RKO (cell line): ENCODE results near the gene S100A3.

Experiments used
- DNase-seq: peaks from one replicate; pipeline ENCODE4 v3.0.0-alpha.2; 2016; ENCODE audit warnings: low spot score

S100A3 gene

GRCh38 chr1:153547560-153548551 is 1.2 kb downstream of the S100A3 start:
- no peak for DNase-seq

- DNase-seq, result no peak
Measured at GRCh38 chr1:153546796-153547559, 2.1 kb downstream of the S100A3 start.

DNA sequence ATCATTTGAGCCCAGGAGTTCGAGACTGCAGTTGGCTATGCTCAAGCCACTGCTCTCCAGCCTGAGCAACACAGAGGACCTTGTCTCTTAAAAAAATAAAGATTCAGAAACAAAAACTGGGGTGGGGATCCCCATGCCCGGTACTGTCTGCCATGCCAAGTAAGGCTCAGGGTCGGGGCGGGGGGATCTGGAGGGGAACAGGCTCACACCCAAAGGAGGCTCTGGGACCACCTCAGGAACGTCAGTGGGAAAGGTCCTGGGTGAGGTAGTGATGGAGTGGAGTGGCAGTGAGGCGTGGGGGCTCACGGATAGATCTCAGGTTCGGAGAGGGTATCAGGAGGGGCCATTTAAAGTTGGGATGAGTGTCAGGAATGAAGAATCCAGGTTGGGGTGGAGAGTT is 2.7 kb downstream of the S100A3 start:
- no peak for DNase-seq

DNA sequence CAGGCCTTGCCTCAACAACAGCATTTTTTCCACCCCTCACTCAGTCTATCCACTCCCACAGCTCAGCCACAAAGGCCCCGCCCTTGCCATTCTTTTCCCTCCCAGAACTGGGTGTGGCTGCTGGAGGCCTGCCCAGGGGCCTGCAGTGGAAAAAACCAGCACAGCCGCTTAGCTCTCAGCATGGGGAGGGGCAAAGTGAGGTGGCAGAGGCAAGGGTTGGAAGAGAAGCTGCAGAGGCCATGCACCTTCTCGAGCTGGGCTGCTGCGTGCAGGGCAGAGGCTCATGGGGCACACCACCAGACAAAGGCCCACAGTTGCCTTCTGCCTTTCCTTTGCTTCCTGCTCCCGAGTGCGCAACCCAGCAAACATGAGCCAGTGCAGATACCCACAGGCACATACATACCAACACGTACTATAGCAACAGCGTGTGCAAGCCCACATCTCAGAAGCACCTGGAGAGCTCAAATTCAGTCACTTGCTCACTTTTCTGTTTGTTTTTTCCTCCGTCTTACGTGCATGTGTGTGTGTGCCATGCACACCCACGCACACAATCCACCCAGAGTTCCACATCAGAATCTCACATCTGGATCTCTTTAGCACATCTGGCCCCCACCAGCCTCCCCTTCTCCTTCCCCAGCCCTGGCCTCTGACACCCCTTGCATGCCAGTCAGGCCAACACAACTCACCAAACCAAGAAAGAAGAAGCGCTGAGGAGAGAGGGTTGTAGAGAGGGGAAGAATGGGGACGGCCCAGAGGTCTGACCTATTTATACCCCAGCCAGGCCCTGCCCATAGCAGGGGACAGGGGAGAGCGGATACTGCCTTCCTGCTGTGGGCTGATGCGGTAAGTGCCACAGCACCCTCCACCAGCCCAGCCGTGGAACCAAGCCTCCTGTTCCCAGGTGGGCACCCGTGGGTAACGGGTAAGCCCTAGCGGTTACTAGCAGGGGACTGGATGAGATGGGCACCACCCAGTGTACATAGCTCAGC is 3.7 kb downstream of the S100A3 start, which contains the start of gene S100A4:
TSS of gene S100A4 (minus strand) at position 740 of the 989 bp plus-strand sequence. CDS start 1,012 bp downstream, outside the sequence.
- DNase-seq, result no peak

DNA sequence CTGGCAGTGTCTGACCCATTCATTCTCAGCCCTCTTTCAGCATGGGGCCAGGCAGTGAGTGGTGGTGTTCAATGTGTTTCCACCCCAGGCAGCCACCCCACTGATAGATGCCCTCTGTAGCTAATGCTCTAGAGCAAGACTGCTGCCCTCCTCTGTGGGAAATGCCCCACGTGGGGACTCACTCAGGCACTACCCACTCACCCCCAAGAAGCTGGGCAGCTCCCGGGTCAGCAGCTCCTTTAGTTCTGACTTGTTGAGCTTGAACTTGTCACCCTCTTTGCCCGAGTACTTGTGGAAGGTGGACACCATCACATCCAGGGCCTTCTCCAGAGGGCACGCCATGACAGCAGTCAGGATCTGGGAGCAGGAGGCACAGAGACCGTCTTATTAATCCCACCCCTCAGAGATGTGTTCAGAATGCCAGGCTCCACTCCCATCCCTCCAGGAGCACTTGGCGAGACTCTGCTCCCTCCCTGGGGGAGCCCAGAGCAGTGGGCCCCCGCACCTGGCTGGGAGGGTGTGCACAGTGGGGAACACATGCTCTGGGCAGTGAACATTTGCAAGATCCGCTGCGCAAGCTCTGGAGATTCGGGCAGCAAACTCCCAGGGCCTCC is 4.5 kb downstream of the S100A3 start:
- DNase-seq, result no peak

DNA sequence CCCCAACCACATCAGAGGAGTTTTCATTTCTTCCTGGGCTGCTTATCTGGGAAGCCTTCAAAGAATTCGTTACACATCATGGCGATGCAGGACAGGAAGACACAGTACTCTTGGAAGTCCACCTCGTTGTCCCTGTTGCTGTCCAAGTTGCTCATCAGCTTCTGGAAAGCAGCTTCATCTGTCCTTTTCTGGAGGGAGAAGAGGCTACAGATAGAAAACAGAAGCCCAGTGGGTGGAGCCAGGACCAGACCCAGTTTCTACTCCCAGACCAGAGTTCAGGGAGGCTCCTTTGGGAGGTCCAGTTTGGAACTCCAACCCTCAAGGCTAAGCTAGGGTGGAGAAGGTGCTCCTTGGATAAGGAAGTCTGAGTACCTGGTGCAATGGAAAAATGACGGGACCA is 5.3 kb downstream of the S100A3 start:
- DNase-seq, result no peak

DNA sequence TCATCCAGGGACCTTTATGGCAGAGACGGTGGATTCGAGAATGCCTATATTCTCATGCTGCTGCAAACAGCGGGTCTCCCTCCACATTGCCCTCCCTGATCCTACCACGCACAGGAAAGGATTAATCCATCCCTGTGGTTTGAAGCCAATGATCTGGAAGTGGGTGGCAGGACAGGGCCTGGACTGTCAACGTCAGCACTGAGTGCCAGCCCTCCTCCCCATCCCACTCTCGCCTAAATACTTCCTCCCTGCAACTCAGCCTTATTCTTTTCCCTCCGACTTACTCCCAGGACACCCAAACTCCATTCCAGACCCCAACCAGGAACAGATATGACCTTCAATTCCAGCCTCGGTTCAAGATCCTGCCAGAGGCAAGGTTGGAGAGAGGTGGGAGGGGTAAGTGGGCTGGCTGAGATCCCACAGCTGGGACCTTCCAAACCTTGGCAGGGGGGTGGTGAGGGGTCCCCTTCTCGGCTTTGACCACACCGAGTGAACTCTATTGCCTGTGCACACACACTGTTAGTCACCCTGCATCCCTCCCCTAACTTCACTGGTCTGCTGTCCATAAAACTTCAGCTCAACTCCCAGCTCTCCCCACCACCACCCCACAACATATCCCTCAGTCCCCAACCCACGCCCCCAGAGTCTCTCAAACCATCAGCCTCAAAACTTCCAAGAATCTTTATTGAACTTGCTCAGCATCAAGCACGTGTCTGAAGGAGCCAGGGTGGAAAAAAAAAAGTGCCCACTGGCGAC is 5.9 kb downstream of the S100A3 start:
- DNase-seq, result no peak

DNA sequence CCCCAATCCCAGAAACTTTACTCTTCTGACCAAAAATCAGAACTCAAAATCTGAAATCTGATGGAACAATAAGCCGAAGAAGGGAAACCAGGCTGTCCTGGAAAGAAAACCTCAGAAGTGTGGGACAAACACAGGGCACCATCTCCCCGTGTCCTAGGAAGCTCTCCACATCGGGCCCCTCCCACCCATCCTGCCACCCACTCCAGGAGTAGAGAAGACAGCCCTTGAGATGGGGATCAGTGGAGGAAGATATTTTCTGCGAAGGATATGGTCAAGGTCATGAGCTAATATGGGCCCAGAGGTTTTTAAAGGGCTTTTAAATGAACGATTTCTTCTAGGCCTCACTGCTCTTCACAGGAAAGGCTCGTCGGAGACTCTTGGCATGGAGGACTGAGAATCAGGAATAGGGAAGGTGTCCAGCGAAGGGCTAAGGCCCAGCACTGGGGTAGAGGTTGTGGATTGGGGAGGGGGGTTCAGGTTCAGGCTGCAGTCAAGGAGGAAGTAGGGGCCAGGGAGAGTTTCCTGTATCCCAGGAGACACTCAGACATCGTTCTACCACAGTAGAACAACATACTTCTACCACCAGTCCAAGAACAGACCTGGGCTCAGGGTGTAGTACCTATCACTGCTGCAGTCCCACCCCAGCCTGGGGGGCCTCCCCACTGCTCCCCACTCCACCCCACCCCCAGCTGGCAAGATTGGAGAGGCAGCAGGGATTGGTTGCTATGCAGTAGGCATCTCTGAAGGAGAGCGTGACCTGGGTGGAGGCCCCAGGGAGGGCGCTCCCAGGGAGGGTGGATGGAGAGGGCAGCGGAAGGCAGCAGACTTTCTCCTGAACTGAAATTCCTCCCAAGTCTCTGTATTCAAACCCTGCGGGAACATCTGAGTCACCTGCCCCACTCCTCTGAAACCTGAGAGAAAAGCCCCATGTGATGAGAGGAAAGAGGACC is 7.1 kb downstream of the S100A3 start:
- DNase-seq, result no peak

DNA sequence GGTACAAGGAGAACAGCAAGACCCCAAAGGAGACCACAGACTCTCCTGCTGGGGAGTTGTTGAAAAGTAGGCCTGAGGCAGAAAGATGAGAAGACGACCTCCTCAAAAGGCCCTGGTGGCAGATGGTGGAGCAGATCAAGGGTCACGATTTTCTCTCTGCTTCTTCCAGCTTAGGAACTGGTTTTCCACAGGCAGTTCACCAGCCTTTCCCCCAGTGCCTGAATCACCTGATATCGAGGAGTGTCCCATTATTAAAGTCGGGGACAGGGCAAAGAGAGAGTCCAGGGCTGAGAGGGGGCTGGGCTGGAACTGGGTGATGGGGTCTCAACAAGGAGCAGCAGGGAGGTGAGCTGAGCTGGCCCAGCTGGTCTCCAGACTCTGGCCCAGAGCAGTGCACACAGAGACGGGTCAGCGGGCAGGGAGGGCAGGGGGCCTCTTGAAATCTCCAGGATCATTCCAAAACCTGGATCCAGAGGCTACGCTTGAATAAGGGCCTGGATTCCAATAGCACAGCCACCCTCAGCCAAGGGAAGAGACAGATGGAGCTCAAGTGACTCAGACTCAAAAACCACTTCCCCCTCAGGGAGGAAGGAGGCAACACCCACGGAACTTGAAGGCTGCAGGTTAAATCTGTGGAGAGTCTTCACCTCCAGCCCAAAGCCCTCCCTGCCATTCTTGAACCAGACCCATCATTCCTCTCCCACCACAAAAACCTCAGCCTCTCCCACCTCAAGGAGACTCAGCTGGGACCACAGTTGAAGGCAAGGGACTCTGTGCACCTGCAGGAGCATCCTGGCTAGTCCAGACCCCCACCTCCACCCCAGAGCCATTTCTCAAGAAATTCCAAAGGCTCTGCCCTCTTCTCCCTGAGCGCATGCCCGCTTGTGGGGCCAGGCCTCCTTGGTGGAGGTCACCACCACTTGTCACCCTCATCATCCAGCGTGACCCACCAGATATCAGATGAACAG is 8.4 kb downstream of the S100A3 start, which contains the start of gene S100A5:
TSS of gene S100A5 (minus strand) at position 541 of the 968 bp plus-strand sequence. CDS start 743 bp downstream, outside the sequence.
- no peak for DNase-seq

DNA sequence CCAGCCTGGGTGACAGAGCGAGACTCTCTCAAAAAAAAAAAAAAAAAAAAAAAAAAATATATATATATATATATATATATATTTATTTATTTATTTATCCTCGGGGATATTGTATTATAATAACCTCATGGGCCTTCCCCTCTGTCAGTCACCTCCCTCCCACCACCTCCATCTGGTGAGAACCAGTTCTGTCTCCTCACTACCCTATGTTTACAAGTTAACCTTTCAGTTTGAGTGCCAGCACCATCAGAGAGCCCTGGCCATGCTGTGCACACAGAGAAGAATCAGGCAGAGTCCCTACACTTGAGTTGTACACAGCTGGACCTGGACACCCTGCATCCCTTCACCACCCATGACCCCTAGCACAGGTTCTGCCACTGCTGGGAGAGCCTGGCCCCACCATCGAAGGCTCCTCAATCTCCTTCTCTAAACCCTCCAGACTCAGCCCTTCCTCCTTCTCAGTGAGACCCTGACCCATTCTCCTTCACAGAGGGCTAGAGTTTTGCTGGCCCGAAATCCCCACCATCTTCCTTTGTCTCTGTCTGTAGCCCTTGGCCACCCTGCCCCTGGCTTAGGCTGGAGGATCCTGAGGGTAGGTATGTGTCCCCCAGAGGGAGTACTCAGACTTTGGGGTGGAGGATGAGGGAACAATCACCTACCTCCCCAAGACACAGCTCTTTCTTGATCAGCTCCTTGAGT is 9.5 kb downstream of the S100A3 start:
- no peak for DNase-seq

- no peak for DNase-seq
Measured at GRCh38 chr1:153538315-153538821, 10.7 kb downstream of the S100A3 start.

GRCh38 chr1:153537376-153537730 is 11.7 kb downstream of the S100A3 start:
- DNase-seq, result no peak

GRCh38 chr1:153536671-153537375 is 12.2 kb downstream of the S100A3 start:
- DNase-seq, result no peak

- peak; percentile 96 for DNase-seq
Measured at GRCh38 chr1:153536012-153536670, 12.9 kb downstream of the S100A3 start.

DNA sequence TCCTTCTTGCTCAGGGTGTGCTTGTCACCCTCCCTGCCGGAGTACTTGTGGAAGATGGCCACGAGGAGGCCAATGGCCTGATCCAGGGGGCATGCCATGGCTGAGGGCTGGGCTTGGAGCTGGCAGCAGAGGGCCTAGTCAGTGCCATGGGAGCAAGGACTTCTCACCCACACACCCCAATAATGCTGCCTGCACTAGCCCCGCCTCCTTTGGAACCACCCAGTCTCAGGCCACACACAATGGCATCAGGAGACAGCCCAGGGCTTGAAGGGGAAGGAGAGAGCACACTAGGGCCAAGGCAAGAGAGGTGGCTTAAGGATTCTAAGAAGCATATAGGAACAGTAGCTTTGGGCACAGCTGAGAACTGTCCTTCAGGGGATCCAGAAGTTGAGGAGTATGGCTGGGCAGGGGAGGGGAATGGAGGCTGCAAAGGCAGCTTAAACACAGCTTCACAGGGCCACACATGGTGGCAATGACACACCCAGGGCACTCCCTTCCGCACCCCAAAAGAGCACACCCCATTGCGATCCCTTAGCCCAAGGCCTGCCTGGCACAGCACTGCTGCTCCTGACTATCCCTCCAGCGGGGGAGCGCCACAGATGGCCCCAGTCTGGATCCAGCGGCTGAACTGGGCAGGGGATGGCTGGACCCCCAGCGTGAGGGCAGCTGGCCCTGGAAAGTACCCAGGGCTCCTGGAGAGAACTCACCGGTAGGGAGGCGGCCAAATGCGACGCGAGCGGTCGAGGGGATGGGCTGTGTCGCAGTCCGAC is 13.6 kb downstream of the S100A3 start, which contains the start of gene S100A6:
TSS of gene S100A6 (minus strand) at position 750 of the 770 bp plus-strand sequence. CDS start at position 98, 652 bp downstream.
- DNase-seq, result peak; percentile 85
